Activated naive CD4-positive, alpha-beta T cell treated with anti-CD3 and anti-CD28 coated beads, Interleukin-2, amount 10 ng/mL, durations not matched to agents 7 days and 5 days (primary cell): ENCODE results near the gene APC2.
A peak's percentile ranks its signal among the peaks of the same experiment; 100 is the strongest.
"Not testable (repeated sequence)": the region's sequence is repeated elsewhere in the genome, so short reads cannot be mapped to it uniquely, and the experiment has no call there.

Experiments used
- CTCF ChIA-PET: fragments of 350-600 bp; sonication (Branson Sonifier 250); formaldehyde crosslinking; loops from one replicate; lab custom pipeline; 2021; ENCODE audit warnings: antibody characterized with exemption; lab: Charles Lee
- DNase-seq: peaks from one replicate; pipeline ENCODE4 v3.0.0-alpha.2; 2020
- H3K27ac Mint-ChIP-seq: one replicate; pipeline ENCODE4 v1.8.0; 2021; ENCODE audit warnings: mild to moderate bottlenecking, moderate library complexity, mixed read lengths
- H3K27me3 Mint-ChIP-seq: one replicate; pipeline ENCODE4 v1.8.0; 2021; ENCODE audit warnings: mild to moderate bottlenecking, mixed read lengths
- H3K36me3 Mint-ChIP-seq: one replicate; pipeline ENCODE4 v1.8.0; 2021; ENCODE audit warnings: mixed read lengths
- H3K4me1 Mint-ChIP-seq: one replicate; pipeline ENCODE4 v1.8.0; 2021; ENCODE audit warnings: mixed read lengths
- H3K4me3 Mint-ChIP-seq: one replicate; pipeline ENCODE4 v1.8.0; 2021; ENCODE audit warnings: mild to moderate bottlenecking, moderate library complexity, mixed read lengths
- H3K9me3 Mint-ChIP-seq: one replicate; pipeline ENCODE4 v1.8.0; 2021; ENCODE audit warnings: mixed read lengths

APC2 gene

DNA sequence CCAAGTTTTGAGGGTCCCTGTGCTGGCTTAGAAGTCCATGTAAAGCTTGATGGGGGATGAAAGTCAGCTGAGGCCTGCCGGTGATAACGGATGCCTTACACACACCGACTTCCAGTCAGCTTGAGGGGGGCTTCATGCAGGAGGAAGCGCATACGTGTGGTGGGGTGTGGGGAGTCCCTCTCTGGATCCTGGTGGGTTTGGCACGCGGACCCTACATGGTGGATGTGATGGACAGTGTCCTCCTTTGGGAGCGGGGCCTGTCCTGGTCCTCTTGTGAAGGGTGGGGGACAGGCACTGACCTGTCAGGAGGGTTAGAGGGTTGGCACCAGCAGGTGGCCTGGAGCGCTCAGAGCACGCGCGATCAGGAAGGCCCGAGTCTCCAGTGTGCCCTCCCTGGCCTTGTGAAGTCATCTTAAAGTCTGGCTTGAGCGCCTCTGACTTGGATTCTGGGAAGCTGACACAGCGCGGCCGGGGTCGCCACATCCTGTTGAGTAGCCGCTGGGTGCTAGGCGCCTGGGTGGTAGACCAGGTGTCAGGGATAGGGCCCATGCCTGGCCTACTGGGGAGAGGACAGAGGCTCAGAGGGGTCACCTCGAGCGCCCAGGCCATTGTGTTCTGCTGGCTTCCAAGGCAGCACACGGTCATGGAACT is 39.7 kb upstream of the APC2 start:
- Mint-ChIP-seq H3K4me1 (peaks cover 59% of the 10 kb centered on the region), H3K4me3 (peak overlapping the region; percentile 82), H3K27ac (peak overlapping the region; percentile 83), H3K36me3 (peaks cover 25% of the 10 kb centered on the region), H3K9me3 (no peaks in the 10 kb centered on the region), H3K27me3 (no peaks in the 10 kb centered on the region)
- DNase-seq, result no peak
- CTCF ChIA-PET, result no interaction called here

DNA sequence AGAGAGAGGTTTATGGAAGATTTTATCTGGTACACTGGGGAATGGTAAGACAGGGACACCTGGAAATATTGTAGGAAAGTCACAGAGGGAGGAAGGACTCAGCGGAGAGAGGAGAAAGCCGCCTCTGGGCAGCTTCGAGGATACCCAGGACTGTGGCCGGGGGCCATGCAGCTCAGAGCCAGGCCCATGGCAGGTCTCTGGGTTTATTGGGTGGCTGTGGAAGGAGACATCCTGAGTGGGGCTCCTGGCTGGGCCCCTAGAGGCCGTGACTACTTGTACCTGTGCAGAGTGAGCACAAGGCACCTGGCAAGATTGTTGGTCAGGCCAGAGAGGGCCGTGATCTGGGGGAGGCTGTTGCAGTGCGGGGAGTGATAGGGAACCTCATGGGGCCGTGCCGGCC is 39.1 kb upstream of the APC2 start:
- H3K9me3 Mint-ChIP-seq, result no peaks in the 10 kb centered on the region
- no peaks in the 10 kb centered on the region for H3K27me3 Mint-ChIP-seq
- peak overlapping the region; percentile 82 for H3K4me3 Mint-ChIP-seq
- H3K36me3 Mint-ChIP-seq, result peaks cover 27% of the 10 kb centered on the region
- peak overlapping the region; percentile 83 for H3K27ac Mint-ChIP-seq
- peaks cover 63% of the 10 kb centered on the region for H3K4me1 Mint-ChIP-seq
- CTCF ChIA-PET, result no interaction called here
- DNase-seq, result no peak

DNA sequence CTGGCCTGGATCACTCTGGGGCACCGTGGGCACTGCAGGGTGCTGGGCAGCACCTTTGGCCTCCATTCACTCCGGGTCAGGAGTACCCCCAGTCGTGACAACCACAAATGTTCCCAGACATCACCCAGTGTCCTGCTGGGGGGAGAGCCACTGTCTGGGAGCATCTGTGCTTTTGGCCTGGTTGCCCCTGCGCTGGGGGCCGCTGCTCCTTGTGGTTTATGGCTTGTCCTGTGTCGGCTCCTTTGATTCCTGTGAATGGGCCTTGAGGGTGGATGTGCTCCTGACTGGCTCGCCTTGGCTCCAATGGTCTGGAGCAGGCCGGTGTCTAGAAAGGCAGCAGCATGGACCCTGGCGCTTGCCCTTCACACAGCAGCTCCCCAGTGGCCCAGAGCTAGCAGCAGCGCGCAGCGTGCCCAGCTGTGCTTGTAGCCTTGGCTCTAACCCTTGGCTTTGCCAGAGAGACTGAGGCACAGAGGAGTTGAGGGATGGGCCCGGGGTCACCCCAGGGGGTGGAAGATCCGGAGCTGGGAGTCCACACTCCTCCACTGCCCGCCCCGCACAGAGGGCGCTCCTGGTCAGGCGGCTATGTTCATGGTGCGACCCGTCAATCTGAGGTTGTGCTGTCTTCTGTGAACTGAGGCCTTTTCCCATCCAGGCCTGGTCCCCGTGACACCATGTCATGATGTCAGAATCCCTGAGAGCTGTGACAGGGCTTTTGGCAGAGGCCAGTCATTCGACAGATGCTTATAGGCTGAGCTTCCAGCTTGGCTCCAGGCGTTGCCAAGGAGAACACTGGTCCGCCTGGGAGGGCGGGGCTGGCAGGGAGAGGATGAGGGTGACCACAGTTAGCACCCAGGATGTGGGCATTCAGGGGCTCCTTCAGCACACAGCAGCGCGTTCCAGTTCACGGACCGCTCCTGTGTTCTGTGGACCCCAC is 38.4 kb upstream of the APC2 start:
- Mint-ChIP-seq H3K27ac (peak overlapping the region; percentile 83), H3K4me3 (no peak overlapping the region), H3K36me3 (peaks cover 27% of the 10 kb centered on the region), H3K9me3 (no peaks in the 10 kb centered on the region), H3K4me1 (peaks cover 63% of the 10 kb centered on the region), H3K27me3 (no peaks in the 10 kb centered on the region)
- CTCF ChIA-PET, result no interaction called here
- peak; percentile 43 for DNase-seq

DNA sequence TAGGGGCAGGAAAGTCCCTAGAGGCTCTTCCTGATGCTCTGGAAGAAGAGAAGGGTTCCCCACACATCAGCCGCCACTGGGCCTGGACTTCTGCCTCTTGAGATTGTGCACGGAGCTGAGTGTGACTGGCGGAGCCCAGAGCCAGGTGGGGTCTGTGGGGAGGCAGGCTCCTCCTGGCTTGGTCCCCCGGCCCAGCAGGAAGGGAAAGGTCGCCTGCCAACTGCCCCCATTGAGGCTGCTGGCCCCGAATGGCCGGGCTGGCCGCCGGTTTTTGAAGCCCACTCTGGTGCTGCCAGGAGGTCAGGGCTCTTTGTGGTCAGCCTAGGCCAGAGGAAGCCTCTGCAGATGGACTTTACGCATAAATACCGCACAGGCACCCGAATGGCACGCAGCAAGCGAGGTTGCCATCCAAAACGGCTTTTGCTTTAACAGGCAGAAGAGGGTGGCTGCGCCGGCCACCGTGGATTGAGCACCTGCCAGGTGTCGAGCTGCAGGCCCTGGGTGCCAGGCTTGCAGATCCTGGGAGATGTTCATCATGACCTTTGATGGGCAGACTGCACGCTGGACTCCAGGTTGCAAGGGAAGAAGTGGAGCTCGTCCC is 37.5 kb upstream of the APC2 start:
- CTCF ChIA-PET, result interaction anchor here (0.6 to 1.4 kb wide), 2 partner anchors 25 to 48 kb away, joined by 3 to 4 read pairs; no protein-coding TSS in a partner anchor
- peaks cover 60% of the 10 kb centered on the region for H3K4me1 Mint-ChIP-seq

DNA sequence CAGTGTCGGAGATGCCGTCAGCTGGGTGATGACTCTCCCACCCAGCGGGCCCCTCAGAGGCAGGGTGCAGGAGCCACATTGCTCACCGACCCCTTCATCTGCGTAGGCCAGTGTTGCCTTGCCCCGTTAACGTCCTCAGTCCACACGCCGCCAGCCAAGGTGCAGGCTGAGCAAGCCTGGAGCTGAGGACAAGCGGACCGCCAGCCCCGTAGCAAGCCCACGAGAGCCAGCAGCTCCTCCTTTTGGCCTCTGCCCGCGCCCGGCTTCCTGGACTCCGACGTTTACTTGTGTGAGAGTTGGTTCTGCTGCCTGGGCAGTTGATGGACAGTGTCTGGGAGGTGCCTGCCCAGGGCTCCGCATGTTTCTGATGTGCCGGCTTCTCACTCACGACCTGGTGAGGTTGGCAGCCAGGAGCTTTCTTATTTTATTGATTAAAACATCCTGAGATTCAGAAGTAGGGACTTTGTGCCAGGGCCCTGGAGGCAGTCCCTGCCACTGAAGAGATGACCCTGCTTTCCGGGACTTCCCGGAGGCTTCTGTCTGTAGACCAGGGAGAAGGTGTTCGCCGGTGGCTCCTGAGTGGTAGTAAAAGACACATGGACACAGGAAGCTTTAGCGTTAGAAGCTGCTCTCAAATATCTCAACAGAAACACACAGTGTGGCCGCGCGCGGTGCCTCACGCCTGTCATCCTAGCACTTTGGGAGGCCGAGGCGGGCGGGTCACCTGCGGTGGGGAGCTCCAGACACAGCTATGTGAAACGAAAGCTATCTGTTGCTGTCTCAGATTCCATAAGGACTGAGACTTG is 36.7 kb upstream of the APC2 start:
- Mint-ChIP-seq H3K4me3 (no peak overlapping the region), H3K27ac (no peak overlapping the region)
- CTCF ChIA-PET, result interaction anchor here (0.6 to 1.4 kb wide), 2 partner anchors 24 to 49 kb away, joined by 3 to 4 read pairs; no protein-coding TSS in a partner anchor

More for the DNA sequence above, 37.5 kb upstream of the APC2 start:
- Mint-ChIP-seq H3K27ac (no peak overlapping the region), H3K9me3 (no peaks in the 10 kb centered on the region), H3K36me3 (peaks cover 30% of the 10 kb centered on the region), H3K4me3 (no peak overlapping the region), H3K27me3 (no peaks in the 10 kb centered on the region)
- DNase-seq, result no peak

DNA sequence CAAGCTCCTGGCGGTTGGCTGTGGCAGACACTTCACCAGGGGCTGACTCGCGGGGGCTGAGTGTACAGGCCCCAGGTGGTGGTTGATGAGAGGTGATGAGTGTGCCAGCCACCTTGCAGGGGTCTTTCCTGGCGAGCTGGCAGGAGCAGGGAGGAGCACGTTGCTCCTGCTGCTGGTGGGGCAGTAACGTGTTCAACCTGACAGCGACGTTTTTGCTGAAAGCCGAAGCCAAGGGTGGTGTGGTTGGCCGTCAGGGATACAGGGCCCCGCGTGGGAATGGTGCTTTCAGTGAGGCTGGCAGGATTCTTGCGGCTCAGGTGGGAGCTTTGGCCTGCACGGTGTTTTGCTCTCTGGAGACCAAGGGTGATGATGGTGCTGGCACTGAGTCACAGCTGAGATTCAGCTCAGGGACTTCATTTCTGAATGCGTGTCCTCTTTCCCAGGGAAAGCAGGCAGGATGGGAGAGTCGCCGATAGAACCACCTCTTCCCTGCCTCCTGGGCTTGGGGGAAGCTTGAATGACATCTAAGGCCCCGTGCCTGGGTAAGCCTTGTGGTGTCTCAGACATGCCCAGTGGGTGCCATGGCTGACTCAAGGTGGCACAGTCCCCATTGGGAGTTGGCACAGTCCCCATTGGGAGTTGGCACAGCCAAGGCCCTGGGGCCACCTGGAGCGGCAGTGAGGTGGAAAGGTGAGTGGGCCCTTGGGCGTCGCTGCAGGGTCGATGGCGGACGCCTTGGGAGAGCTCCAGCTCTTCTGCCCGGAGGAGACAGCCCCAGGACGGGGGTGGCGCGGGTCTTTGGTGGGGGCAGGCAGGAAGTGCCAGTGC is 33.7 kb upstream of the APC2 start:
- Mint-ChIP-seq H3K4me1 (peaks cover 38% of the 10 kb centered on the region), H3K27me3 (no peaks in the 10 kb centered on the region), H3K36me3 (peaks cover 24% of the 10 kb centered on the region), H3K4me3 (no peak overlapping the region), H3K27ac (no peak overlapping the region), H3K9me3 (no peaks in the 10 kb centered on the region)
- CTCF ChIA-PET, result no interaction called here
- DNase-seq, result no peak

More for the DNA sequence above, 36.7 kb upstream of the APC2 start:
- H3K9me3 Mint-ChIP-seq, result no peaks in the 10 kb centered on the region
- no peak for DNase-seq
- H3K4me1 Mint-ChIP-seq, result peaks cover 62% of the 10 kb centered on the region
- peaks cover 32% of the 10 kb centered on the region for H3K36me3 Mint-ChIP-seq
- no peaks in the 10 kb centered on the region for H3K27me3 Mint-ChIP-seq

DNA sequence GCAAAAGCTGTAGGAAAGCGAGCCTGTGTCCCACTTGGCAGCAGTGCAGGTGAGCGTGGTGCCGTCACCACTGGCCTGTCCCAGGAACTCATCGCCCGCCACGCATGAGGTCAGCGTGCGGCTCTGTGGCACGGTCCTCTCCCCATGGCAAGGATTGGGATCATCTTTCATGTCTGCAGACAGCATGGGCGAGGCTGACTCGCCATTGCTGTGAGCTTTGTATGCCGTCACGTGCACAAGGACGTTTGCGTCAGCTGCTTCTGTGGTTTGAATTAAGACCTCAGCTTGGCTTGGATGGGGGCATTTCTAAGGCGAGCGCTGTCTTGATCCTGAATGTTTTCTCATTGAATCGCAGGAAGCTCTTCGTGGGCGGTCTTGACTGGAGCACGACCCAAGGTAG is 32.8 kb upstream of the APC2 start:
- peaks cover 21% of the 10 kb centered on the region for H3K36me3 Mint-ChIP-seq
- DNase-seq, result no peak
- H3K27ac Mint-ChIP-seq, result no peak overlapping the region
- H3K9me3 Mint-ChIP-seq, result no peaks in the 10 kb centered on the region
- peaks cover 29% of the 10 kb centered on the region for H3K4me1 Mint-ChIP-seq
- no peaks in the 10 kb centered on the region for H3K27me3 Mint-ChIP-seq
- no peak overlapping the region for H3K4me3 Mint-ChIP-seq
- CTCF ChIA-PET, result interaction anchor here (1.5 kb wide), 1 partner anchor 20 kb away, joined by 4 read pairs; no protein-coding TSS in a partner anchor

DNA sequence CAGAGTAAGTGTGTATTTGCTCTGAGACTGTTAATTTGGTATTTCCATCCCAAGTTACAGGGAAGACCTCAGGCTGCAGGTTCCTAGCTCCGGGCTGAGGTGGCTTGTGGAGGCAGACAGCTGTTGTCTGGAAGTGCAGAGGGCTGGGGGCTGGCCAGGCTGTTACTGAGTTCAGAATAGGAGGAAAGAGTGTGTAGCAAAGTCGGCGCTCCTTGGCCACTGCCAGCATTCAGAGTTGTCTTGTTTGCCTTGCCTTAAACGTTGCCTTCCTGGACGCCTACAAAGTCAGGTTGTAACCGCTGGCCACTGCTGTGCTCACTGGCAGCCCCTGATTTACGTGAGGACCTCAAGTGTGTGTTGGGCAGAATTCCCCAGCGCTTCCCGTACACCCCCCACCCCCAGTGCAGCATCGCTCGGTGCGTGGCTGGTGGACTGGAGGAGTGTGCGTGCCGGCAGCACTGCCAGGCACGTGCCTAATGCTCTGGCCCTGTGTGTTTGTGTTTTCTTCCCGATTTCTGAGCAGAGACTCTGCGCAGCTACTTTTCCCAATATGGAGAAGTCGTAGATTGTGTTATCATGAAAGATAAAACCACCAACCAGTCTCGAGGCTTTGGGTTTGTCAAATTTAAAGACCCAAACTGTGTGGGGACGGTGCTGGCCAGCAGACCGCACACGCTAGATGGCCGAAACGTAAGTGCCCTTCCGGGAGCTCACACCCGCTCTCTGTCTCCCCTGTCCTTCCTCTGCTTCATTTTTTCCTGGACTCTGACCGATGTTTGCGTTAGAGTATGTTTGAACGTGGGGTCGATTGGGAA is 32.0 kb upstream of the APC2 start:
- Mint-ChIP-seq H3K36me3 (peaks cover 27% of the 10 kb centered on the region), H3K27ac (no peak overlapping the region), H3K27me3 (no peaks in the 10 kb centered on the region), H3K4me3 (no peak overlapping the region), H3K4me1 (peaks cover 26% of the 10 kb centered on the region), H3K9me3 (no peaks in the 10 kb centered on the region)
- CTCF ChIA-PET, result interaction anchor here (1.5 kb wide), 1 partner anchor 20 kb away, joined by 4 read pairs; no protein-coding TSS in a partner anchor
- DNase-seq, result no peak

DNA sequence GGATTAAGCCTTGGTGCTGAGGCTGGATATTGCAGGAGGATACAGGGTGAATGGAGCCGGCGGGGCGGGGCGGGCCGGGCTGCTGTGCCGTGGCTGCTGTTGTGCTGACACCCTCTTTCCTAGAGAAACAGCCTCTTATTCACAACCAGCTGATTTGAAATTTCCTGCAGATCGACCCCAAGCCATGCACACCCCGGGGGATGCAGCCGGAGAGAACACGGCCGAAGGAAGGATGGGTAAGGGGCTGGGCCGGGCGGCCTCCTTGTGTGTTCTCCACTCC is 31.5 kb upstream of the APC2 start:
- CTCF ChIA-PET, result no interaction called here
- H3K9me3 Mint-ChIP-seq, result no peaks in the 10 kb centered on the region
- DNase-seq, result no peak
- H3K4me1 Mint-ChIP-seq, result peaks cover 20% of the 10 kb centered on the region
- peaks cover 31% of the 10 kb centered on the region for H3K36me3 Mint-ChIP-seq
- H3K27ac Mint-ChIP-seq, result no peak overlapping the region
- no peak overlapping the region for H3K4me3 Mint-ChIP-seq
- H3K27me3 Mint-ChIP-seq, result no peaks in the 10 kb centered on the region

DNA sequence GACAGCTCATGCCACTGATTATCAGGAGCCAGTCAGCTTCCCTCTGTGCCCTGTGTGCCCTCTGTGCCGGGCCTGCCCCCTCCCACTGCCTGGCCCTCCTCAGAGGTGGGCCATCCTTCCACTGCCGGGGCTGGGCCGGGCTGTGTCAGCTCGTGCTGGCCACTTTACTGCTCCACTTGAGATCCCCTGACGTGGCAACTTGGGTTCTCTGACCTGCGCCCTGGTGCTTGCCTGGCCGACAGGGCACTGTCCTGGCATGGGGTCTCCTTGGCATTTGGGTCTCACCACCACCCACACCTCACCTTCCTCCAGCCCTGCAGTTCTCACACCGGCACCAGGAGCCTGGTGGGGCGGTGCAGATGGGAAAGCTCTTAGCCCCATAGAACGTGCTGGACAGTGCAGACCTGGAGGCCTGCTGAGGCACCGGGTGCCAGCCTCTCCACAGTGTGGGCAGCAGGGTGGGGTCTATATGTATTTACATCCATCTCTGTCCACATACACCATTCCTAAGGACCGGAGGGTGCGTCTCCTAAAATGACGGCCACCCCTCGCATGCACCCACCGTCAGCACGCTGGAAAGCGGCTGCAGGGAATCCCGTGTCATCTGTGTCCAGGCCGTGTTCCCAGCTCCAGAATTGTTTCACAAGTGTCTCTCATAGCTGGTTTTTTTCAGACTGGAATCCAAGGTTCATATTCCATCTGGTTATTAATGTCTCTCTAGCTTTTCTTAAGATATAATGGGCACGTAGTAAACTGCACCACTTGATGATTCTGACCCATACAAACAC is 30.8 kb upstream of the APC2 start:
- CTCF ChIA-PET, result no interaction called here
- Mint-ChIP-seq H3K4me3 (no peak overlapping the region), H3K27ac (no peak overlapping the region), H3K4me1 (peaks cover 19% of the 10 kb centered on the region), H3K36me3 (peaks cover 34% of the 10 kb centered on the region), H3K9me3 (no peaks in the 10 kb centered on the region), H3K27me3 (no peaks in the 10 kb centered on the region)
- DNase-seq, result no peak

DNA sequence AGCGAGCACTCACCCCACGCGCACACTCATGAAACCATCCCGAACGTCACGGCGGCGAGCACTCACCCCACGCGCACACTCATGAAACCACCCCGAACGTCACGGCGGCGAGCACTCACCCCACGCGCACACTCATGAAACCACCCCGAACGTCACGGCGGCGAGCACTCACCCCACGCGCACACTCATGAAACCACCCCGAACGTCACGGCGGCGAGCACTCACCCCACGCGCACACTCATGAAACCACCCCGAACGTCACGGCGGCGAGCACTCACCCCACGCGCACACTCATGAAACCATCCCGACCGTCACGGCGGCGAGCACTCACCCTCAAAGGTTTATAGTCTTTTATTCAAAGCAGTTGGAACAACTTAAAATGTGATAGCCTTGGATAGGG is 29.8 kb upstream of the APC2 start:
- H3K9me3 Mint-ChIP-seq, H3K27me3 Mint-ChIP-seq, H3K27ac Mint-ChIP-seq, H3K4me3 Mint-ChIP-seq, CTCF ChIA-PET, DNase-seq: not testable (repeated sequence)
- H3K36me3 Mint-ChIP-seq, result peaks cover 35% of the 10 kb centered on the region
- H3K4me1 Mint-ChIP-seq, result peaks cover 15% of the 10 kb centered on the region

DNA sequence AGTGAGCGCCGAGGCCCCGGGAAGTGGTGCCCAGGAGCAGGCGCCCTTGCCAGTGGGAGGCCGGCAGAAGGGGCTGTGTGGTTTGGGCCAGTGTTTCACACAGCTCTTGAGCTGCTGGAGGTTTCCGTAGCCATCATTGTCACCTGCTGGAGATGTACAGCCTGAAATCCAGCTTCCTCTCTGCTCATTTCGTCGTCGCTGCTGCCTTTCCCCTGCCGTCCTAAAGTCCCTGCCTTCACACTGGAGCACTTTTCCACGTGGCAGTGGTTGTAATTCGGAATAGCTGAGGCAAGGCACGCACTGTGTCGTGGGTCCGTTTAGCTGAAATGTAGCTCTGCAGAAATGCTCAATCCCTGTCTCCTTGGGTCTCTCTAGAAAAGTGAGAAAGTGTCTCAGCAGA is 29.3 kb upstream of the APC2 start:
- Mint-ChIP-seq H3K4me3 (no peak overlapping the region), H3K36me3 (peaks cover 37% of the 10 kb centered on the region), H3K9me3 (no peaks in the 10 kb centered on the region), H3K27ac (no peak overlapping the region), H3K4me1 (peaks cover 11% of the 10 kb centered on the region), H3K27me3 (no peaks in the 10 kb centered on the region)
- DNase-seq, result no peak
- CTCF ChIA-PET, result no interaction called here
